A549 (cell line): ENCODE measurements around the gene DAB1.

ENCODE experiments used
- BCL3 ChIP-seq: fragments of >200 bp; sonication (Bioruptor Twin); formaldehyde crosslinking; IDR thresholded peaks from 3 replicates; pipeline ENCODE4 v1.6.1; 2016
- BHLHE40 ChIP-seq: IDR thresholded peaks from 2 replicates; pipeline ENCODE4 v1.6.1; 2012; ENCODE audit warnings: low read depth, low read length, inconsistent platforms
- EHMT2 ChIP-seq: fragments of 200-600 bp; sonication (generic); IDR thresholded peaks from 2 replicates; pipeline ENCODE4 v1.6.1; 2016; ENCODE audit warnings: antibody characterized with exemption, low read depth, mild to moderate bottlenecking, moderate library complexity
- HMGXB4 ChIP-seq: fragments of 250-450 bp; sonication (Bioruptor Pico); IDR thresholded peaks from 2 replicates; pipeline ENCODE4 v1.5.0; 2021; ENCODE audit warnings: mild to moderate bottlenecking, moderate library complexity, borderline replicate concordance
- MAX ChIP-seq: IDR thresholded peaks from 2 replicates; pipeline ENCODE4 v1.6.1; 2012
- NR3C1 ChIP-seq: fragments of >200 bp; sonication (Bioruptor Twin); formaldehyde crosslinking; IDR thresholded peaks from 3 replicates; pipeline ENCODE4 v1.6.1; 2017
- POLR2A ChIP-seq: IDR thresholded peaks from 2 replicates; pipeline ENCODE4 v1.6.1; 2012; ENCODE audit warnings: mild to moderate bottlenecking, low read length
- RAD21 ChIP-seq, 2 experiments: fragments of >200 bp in 1 of 2; sonication (Bioruptor Twin) in 1 of 2; formaldehyde crosslinking in 1 of 2; IDR thresholded peaks in 1 of 2; conservative IDR thresholded peaks in 1 of 2; 2 replicates in 1 of 2; 3 replicates in 1 of 2; pipeline ENCODE4 v1.6.1; 2012 to 2018; ENCODE audit warnings: inconsistent platforms in 1 of 2
- RCOR1 ChIP-seq: fragments of 150-350 bp; IDR thresholded peaks from 2 replicates; pipeline ENCODE4 v1.6.1; 2014; ENCODE audit warnings: antibody characterized with exemption, low read length, low read depth
- REST ChIP-seq: fragments of 200-600 bp; sonication (generic); IDR thresholded peaks from 2 replicates; pipeline ENCODE4 v1.6.1; 2016; ENCODE audit warnings: antibody characterized with exemption, mild to moderate bottlenecking, moderate library complexity
- TF ChIP-seq, protein P1 (sequence below): fragments of >200 bp; sonication (Bioruptor Twin); formaldehyde crosslinking; IDR thresholded peaks from 3 replicates; pipeline ENCODE4 v1.5.1; 2016
- TF ChIP-seq, protein P2 (sequence below): IDR thresholded peaks from 2 replicates; pipeline ENCODE4 v1.6.1; 2012

- TF ChIP-seq REST (no peak), POLR2A (no peak), EHMT2 (no peak), BCL3 (no peak), BHLHE40 (no peak), NR3C1 (no peak), RAD21 (conservative IDR thresholded peaks at IDR 0.05 in 1 of 2, IDR thresholded peaks at IDR 0.05 in 1 of 2) (no peak), RCOR1 (no peak), MAX (no peak), HMGXB4 (no peak)
- TF ChIP-seq, protein P1, sequence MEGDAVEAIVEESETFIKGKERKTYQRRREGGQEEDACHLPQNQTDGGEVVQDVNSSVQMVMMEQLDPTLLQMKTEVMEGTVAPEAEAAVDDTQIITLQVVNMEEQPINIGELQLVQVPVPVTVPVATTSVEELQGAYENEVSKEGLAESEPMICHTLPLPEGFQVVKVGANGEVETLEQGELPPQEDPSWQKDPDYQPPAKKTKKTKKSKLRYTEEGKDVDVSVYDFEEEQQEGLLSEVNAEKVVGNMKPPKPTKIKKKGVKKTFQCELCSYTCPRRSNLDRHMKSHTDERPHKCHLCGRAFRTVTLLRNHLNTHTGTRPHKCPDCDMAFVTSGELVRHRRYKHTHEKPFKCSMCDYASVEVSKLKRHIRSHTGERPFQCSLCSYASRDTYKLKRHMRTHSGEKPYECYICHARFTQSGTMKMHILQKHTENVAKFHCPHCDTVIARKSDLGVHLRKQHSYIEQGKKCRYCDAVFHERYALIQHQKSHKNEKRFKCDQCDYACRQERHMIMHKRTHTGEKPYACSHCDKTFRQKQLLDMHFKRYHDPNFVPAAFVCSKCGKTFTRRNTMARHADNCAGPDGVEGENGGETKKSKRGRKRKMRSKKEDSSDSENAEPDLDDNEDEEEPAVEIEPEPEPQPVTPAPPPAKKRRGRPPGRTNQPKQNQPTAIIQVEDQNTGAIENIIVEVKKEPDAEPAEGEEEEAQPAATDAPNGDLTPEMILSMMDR = no peak
- TF ChIP-seq, protein P2, sequence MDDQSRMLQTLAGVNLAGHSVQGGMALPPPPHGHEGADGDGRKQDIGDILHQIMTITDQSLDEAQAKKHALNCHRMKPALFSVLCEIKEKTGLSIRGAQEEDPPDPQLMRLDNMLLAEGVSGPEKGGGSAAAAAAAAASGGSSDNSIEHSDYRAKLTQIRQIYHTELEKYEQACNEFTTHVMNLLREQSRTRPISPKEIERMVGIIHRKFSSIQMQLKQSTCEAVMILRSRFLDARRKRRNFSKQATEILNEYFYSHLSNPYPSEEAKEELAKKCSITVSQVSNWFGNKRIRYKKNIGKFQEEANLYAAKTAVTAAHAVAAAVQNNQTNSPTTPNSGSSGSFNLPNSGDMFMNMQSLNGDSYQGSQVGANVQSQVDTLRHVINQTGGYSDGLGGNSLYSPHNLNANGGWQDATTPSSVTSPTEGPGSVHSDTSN = no peak
Measured at GRCh38 chr1:57406428-57406970, 17.4 kb downstream of the DAB1 start.
